ENCODE results near the gene DDX39B.

DNA sequence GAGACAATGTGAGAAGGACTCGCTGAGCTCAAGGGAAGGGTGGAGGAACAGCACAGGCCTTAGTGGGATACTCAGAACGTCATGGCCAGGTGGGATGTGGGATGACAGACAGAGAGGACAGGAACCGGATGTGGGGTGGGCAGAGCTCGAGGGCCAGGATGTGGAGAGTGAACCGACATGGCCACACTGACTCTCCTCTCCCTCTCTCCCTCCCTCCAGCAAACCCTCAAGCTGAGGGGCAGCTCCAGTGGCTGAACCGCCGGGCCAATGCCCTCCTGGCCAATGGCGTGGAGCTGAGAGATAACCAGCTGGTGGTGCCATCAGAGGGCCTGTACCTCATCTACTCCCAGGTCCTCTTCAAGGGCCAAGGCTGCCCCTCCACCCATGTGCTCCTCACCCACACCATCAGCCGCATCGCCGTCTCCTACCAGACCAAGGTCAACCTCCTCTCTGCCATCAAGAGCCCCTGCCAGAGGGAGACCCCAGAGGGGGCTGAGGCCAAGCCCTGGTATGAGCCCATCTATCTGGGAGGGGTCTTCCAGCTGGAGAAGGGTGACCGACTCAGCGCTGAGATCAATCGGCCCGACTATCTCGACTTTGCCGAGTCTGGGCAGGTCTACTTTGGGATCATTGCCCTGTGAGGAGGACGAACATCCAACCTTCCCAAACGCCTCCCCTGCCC is 35.2 kb upstream of the DDX39B start:
- TF ChIP-seq CTCF (IDR thresholded peaks at IDR 0.05) (no peak), POLR2A (IDR thresholded peaks at IDR 0.05) (no peak)
